Amniotic stem cell (primary cell): ENCODE results near the gene BATF.

Experiments
- DNase-seq: peaks from one replicate; lab custom pipeline; 2025; lab: John Stamatoyannopoulos, UW

Gene BATF

GRCh38 chr14:75501080-75501479 is 21.2 kb upstream of the BATF start:
- no peak for DNase-seq

- no peak for DNase-seq
These were observed 17.9 kb upstream of the BATF start for GRCh38 chr14:75504411-75504810.

GRCh38 chr14:75506930-75507329 is 15.3 kb upstream of the BATF start:
- no peak for DNase-seq

- no peak for DNase-seq
These were observed 11.7 kb upstream of the BATF start for GRCh38 chr14:75510547-75510946.

GRCh38 chr14:75511201-75511600 is 11.1 kb upstream of the BATF start:
- DNase-seq = no peak

GRCh38 chr14:75513911-75514672 is 8.2 kb upstream of the BATF start:
- no peak for DNase-seq

- DNase-seq = no peak
These were observed 7.3 kb upstream of the BATF start for GRCh38 chr14:75514673-75515628.

GRCh38 chr14:75515629-75515996 is 6.7 kb upstream of the BATF start:
- DNase-seq = no peak

- DNase-seq = no peak
These were observed 3.6 kb upstream of the BATF start for GRCh38 chr14:75518625-75519024.

GRCh38 chr14:75519394-75519793 is 2.9 kb upstream of the BATF start:
- no peak for DNase-seq

- DNase-seq = no peak
These were observed 2.2 kb upstream of the BATF start for GRCh38 chr14:75519826-75520728.

- DNase-seq = no peak
These were observed 1.4 kb upstream of the BATF start for GRCh38 chr14:75520852-75521251.

GRCh38 chr14:75521415-75522199 is 662 bp upstream of the BATF start:
- no peak for DNase-seq

- no peak for DNase-seq
These were observed 682 bp downstream of the BATF start for GRCh38 chr14:75522983-75523318.

- DNase-seq = no peak
These were observed 1.5 kb downstream of the BATF start for GRCh38 chr14:75523771-75524171.

GRCh38 chr14:75525969-75526368 is 3.7 kb downstream of the BATF start:
- no peak for DNase-seq

- DNase-seq = no peak
These were observed 5.3 kb downstream of the BATF start for GRCh38 chr14:75527449-75528163.

- DNase-seq = no peak
These were observed 9.0 kb downstream of the BATF start for GRCh38 chr14:75531256-75531655.

- no peak for DNase-seq
These were observed 9.5 kb downstream of the BATF start for GRCh38 chr14:75531660-75532317.
